Fibroblast of lung (primary cell): ENCODE data around the gene ABCC11. TPM values are rescaled to one million over a fixed set of nuclear protein-coding genes. Genes with fewer than 3 reads are reported as not detected.
A peak's percentile ranks its signal among the peaks of the same experiment; 100 is the strongest.

Source experiments
- DNase-seq, 2 donors: peaks; one replicate each; pipeline versions ENCODE4 v3.0.0 to v3.0.0-alpha.2; 2010; ENCODE audit warnings: low read depth in 2 of 2
- H2AFZ ChIP-seq: 2 replicates; pipeline ENCODE4 v1.5.1; 2012; ENCODE audit warnings: low read length, control low read depth, inconsistent platforms
- H3K27ac ChIP-seq: 2 replicates; pipeline ENCODE4 v1.5.1; 2011; ENCODE audit warnings: low read length, control low read depth; ENCODE audit not compliant: insufficient read depth
- H3K27me3 ChIP-seq: 2 replicates; pipeline ENCODE4 v1.5.1; 2011; ENCODE audit warnings: mild to moderate bottlenecking, low read length; ENCODE audit not compliant: control insufficient read depth, insufficient read depth
- H3K36me3 ChIP-seq: 2 replicates; pipeline ENCODE4 v1.5.1; 2011; ENCODE audit warnings: low read length; ENCODE audit not compliant: control insufficient read depth, insufficient read depth
- H3K4me1 ChIP-seq: 2 replicates; pipeline ENCODE4 v1.5.1; 2011; ENCODE audit warnings: low read length; ENCODE audit not compliant: control insufficient read depth, insufficient read depth; ENCODE audit errors: extremely low read depth
- H3K4me2 ChIP-seq: 2 replicates; pipeline ENCODE4 v1.5.1; 2011; ENCODE audit warnings: low read length, control low read depth; ENCODE audit not compliant: insufficient read depth; ENCODE audit errors: extremely low read depth
- H3K4me3 ChIP-seq, 4 experiments: fragments of 200-600 bp in 1 of 4; sonication (generic) in 1 of 4; replicated peaks in 1 of 4; 2 replicates each; pipeline ENCODE4 v1.5.1; 2011 to 2016; ENCODE audit warnings: low read length in 4 of 4, low read depth in 3 of 4, mild to moderate bottlenecking in 3 of 4, control low read depth in 2 of 4, inconsistent platforms in 1 of 4, mixed read lengths in 1 of 4; ENCODE audit not compliant: insufficient read depth in 1 of 4; ENCODE audit errors: control extremely low read depth in 1 of 4
- H3K79me2 ChIP-seq: 2 replicates; pipeline ENCODE4 v1.5.1; 2012; ENCODE audit warnings: mild to moderate bottlenecking, low read length, inconsistent platforms; ENCODE audit not compliant: control insufficient read depth, insufficient read depth
- H3K9ac ChIP-seq: 2 replicates; pipeline ENCODE4 v1.5.1; 2011; ENCODE audit warnings: mild to moderate bottlenecking, low read length, control low read depth; ENCODE audit not compliant: insufficient read depth
- H3K9me3 ChIP-seq: 2 replicates; pipeline ENCODE4 v1.5.1; 2012; ENCODE audit warnings: low read depth, low read length; ENCODE audit not compliant: control insufficient read depth, insufficient read depth
- H4K20me1 ChIP-seq: 2 replicates; pipeline ENCODE4 v1.5.1; 2011; ENCODE audit warnings: low read length; ENCODE audit not compliant: control insufficient read depth, insufficient read depth; ENCODE audit errors: extremely low read depth
- CTCF ChIP-seq, 2 donors: IDR thresholded peaks in 1 of 2; conservative IDR thresholded peaks in 1 of 2; 1 replicate in 1 of 2; 2 replicates in 1 of 2; pipeline ENCODE4 v1.5.1; 2011 to 2012; ENCODE audit warnings: low read length in 2 of 2, control low read depth in 1 of 2, inconsistent platforms in 1 of 2, low read depth in 1 of 2, mild to moderate bottlenecking in 1 of 2
- EZH2 ChIP-seq: IDR thresholded peaks from 2 replicates; pipeline ENCODE4 v1.5.1; 2012; ENCODE audit warnings: low read length, control low read depth, mild to moderate bottlenecking; ENCODE audit errors: missing control alignments
- polyA plus RNA-seq, 2 donors: library from polyadenylated mRNA; depleted of rRNA in 1 of 2; stranded (reverse) in 1 of 2; unstranded in 1 of 2; fragments of >200 nt; gene quantifications; 2 replicates each; pipeline ENCODE4 v1.2.1, GENCODE V29; 2011 to 2012; ENCODE audit warnings: missing spikeins in 1 of 2
- total RNA-seq: library from RNA; depleted of rRNA; stranded (reverse); fragments of >200 nt; gene quantifications from 2 replicates; pipeline ENCODE4 v1.2.1, GENCODE V29; 2014

Gene ABCC11
- total and polyA plus RNA-seq, 2 donors (not counting 1 experiment from before 2014, with no cell fraction given), result 0.17 to 0.20 TPM

GRCh38 chr16:48165961-48166578 is 81.3 kb downstream of the ABCC11 start:
- no peak overlapping the region for H2AFZ ChIP-seq

GRCh38 chr16:48164907-48165715 is 82.2 kb downstream of the ABCC11 start:
- Histone ChIP-seq H3K4me1 (no peaks in the 10 kb centered on the region), H2AFZ (no peak overlapping the region), H3K79me2 (no peaks in the 10 kb centered on the region), H3K27me3 (no peaks in the 10 kb centered on the region), H3K36me3 (no peaks in the 10 kb centered on the region), H3K4me3 (peak overlapping the region in 1 of 4 experiments; percentile 25), H4K20me1 (no peaks in the 10 kb centered on the region), H3K9ac (no peak overlapping the region), H3K9me3 (no peaks in the 10 kb centered on the region), H3K4me2 (peak overlapping the region; percentile 48), H3K27ac (no peak overlapping the region)
- no peak for TF ChIP-seq EZH2
- peak; percentile 72 to 87 for TF ChIP-seq CTCF (conservative IDR thresholded peaks at IDR 0.05 in 1 of 2, IDR thresholded peaks at IDR 0.05 in 1 of 2; ENCODE audit: low read depth in 1 of 2, low read length in 2 of 2)
- DNase-seq, result peak; percentile 45 to 70

More at GRCh38 chr16:48165961-48166578, 81.3 kb downstream of the ABCC11 start:
- Histone ChIP-seq H3K4me3 (no peak overlapping the region), H3K36me3 (no peaks in the 10 kb centered on the region), H3K4me2 (no peak overlapping the region), H3K27me3 (no peaks in the 10 kb centered on the region), H3K9ac (no peak overlapping the region), H3K4me1 (no peaks in the 10 kb centered on the region), H3K9me3 (no peaks in the 10 kb centered on the region), H3K27ac (no peak overlapping the region), H4K20me1 (no peaks in the 10 kb centered on the region), H3K79me2 (no peaks in the 10 kb centered on the region)
- TF ChIP-seq EZH2, result no peak
- no peak for TF ChIP-seq CTCF (conservative IDR thresholded peaks at IDR 0.05 in 1 of 2, IDR thresholded peaks at IDR 0.05 in 1 of 2; ENCODE audit: low read depth in 1 of 2, low read length in 2 of 2)
- DNase-seq, result peak in 1 of 2 donors; percentile 13

GRCh38 chr16:48162839-48163410 is 84.4 kb downstream of the ABCC11 start:
- TF ChIP-seq EZH2, result no peak
- no peak for TF ChIP-seq CTCF (conservative IDR thresholded peaks at IDR 0.05 in 1 of 2, IDR thresholded peaks at IDR 0.05 in 1 of 2; ENCODE audit: low read depth in 1 of 2, low read length in 2 of 2)
- Histone ChIP-seq H4K20me1 (no peaks in the 10 kb centered on the region), H3K27me3 (no peaks in the 10 kb centered on the region), H3K4me1 (no peaks in the 10 kb centered on the region), H2AFZ (no peak overlapping the region), H3K27ac (no peak overlapping the region), H3K4me3 (no peak overlapping the region), H3K9ac (no peak overlapping the region), H3K79me2 (no peaks in the 10 kb centered on the region), H3K9me3 (no peaks in the 10 kb centered on the region), H3K4me2 (no peak overlapping the region), H3K36me3 (no peaks in the 10 kb centered on the region)
- DNase-seq, result no peak
